Measurements from ENCODE around the gene ATAD3A.

ATAD3A gene

DNA sequence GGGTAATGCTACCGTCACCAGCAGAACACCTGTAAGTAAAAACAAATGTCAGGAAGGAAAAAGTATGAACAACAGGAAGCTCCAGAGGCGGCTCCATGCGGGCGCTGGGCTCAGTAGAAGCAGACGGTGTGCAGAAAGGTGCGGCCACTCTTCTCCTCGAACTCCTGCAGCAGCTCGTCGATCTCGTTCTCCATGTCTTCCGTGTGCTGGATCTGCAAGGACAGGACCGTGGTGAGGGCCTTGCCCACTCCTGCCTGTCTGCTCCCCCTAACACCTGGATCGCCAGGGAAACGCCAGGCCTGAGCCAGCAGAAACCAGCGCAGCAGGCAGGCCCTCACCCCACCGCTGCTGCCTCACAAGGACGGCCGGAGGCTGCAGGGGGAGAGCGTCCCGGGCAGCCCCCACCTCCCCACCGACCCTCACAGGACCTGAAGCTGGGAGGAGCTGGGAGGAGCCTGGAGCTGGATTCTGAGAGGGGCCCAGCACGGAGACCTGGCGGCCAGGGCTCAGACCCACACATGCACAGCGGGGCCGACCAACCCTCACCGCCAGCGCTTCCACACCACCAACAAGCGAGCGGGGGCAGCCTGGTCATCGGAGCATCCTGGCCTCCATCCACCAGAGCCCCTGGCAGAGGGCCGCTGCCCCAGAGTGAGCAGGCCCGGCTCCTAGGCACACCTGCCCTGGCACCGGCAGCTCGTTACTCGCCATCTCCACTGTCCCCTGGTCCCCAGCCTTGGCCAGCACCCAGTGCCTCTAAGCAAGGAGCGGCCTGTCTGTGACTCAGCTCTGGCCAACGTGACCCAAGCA is 30.2 kb downstream of the ATAD3A start:
- ATAC-seq = no peak
- TF ChIP-seq ZNF8 (CRISPR knock-in tag; IDR thresholded peaks at IDR 0.05) (no peak), SNAI2 (CRISPR knock-in tag; IDR thresholded peaks at IDR 0.05) (no peak), PPARA (CRISPR knock-in tag; IDR thresholded peaks at IDR 0.05; ENCODE audit: borderline replicate concordance) (no peak), OSR1 (CRISPR knock-in tag; IDR thresholded peaks at IDR 0.05) (no peak), ARNTL (CRISPR knock-in tag; IDR thresholded peaks at IDR 0.05; ENCODE audit: borderline replicate concordance, low read depth) (no peak), GLIS3 (CRISPR knock-in tag; IDR thresholded peaks at IDR 0.05) (no peak), ESRRG (CRISPR knock-in tag; IDR thresholded peaks at IDR 0.05) (no peak), ZFP3 (CRISPR knock-in tag; IDR thresholded peaks at IDR 0.05) (no peak), ZNF70 (CRISPR knock-in tag; IDR thresholded peaks at IDR 0.05) (no peak), ZFP30 (CRISPR knock-in tag; IDR thresholded peaks at IDR 0.05) (no peak), ISL1 (CRISPR knock-in tag; IDR thresholded peaks at IDR 0.05) (no peak), ZNF565 (CRISPR knock-in tag; conservative IDR thresholded peaks at IDR 0.05; ENCODE audit: low read depth) (no peak), TCF4 (CRISPR knock-in tag; IDR thresholded peaks at IDR 0.05; ENCODE audit: borderline replicate concordance) (no peak)
- TF ChIP-seq, protein P1, sequence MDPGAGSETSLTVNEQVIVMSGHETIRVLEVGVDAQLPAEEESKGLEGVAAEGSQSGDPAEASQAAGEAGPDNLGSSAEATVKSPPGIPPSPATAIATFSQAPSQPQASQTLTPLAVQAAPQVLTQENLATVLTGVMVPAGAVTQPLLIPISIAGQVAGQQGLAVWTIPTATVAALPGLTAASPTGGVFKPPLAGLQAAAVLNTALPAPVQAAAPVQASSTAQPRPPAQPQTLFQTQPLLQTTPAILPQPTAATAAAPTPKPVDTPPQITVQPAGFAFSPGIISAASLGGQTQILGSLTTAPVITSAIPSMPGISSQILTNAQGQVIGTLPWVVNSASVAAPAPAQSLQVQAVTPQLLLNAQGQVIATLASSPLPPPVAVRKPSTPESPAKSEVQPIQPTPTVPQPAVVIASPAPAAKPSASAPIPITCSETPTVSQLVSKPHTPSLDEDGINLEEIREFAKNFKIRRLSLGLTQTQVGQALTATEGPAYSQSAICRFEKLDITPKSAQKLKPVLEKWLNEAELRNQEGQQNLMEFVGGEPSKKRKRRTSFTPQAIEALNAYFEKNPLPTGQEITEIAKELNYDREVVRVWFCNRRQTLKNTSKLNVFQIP (CRISPR knock-in tag; IDR thresholded peaks at IDR 0.05; ENCODE audit: borderline replicate concordance, low read depth) = no peak
- TF ChIP-seq, protein P2, sequence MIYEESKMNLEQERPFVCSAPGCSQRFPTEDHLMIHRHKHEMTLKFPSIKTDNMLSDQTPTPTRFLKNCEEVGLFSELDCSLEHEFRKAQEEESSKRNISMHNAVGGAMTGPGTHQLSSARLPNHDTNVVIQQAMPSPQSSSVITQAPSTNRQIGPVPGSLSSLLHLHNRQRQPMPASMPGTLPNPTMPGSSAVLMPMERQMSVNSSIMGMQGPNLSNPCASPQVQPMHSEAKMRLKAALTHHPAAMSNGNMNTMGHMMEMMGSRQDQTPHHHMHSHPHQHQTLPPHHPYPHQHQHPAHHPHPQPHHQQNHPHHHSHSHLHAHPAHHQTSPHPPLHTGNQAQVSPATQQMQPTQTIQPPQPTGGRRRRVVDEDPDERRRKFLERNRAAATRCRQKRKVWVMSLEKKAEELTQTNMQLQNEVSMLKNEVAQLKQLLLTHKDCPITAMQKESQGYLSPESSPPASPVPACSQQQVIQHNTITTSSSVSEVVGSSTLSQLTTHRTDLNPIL (CRISPR knock-in tag; IDR thresholded peaks at IDR 0.05; ENCODE audit: low read depth) = no peak
- TF ChIP-seq, protein P3, sequence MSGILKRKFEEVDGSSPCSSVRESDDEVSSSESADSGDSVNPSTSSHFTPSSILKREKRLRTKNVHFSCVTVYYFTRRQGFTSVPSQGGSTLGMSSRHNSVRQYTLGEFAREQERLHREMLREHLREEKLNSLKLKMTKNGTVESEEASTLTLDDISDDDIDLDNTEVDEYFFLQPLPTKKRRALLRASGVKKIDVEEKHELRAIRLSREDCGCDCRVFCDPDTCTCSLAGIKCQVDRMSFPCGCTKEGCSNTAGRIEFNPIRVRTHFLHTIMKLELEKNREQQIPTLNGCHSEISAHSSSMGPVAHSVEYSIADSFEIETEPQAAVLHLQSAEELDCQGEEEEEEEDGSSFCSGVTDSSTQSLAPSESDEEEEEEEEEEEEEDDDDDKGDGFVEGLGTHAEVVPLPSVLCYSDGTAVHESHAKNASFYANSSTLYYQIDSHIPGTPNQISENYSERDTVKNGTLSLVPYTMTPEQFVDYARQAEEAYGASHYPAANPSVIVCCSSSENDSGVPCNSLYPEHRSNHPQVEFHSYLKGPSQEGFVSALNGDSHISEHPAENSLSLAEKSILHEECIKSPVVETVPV (CRISPR knock-in tag; IDR thresholded peaks at IDR 0.05) = no peak
- TF ChIP-seq, protein P4, sequence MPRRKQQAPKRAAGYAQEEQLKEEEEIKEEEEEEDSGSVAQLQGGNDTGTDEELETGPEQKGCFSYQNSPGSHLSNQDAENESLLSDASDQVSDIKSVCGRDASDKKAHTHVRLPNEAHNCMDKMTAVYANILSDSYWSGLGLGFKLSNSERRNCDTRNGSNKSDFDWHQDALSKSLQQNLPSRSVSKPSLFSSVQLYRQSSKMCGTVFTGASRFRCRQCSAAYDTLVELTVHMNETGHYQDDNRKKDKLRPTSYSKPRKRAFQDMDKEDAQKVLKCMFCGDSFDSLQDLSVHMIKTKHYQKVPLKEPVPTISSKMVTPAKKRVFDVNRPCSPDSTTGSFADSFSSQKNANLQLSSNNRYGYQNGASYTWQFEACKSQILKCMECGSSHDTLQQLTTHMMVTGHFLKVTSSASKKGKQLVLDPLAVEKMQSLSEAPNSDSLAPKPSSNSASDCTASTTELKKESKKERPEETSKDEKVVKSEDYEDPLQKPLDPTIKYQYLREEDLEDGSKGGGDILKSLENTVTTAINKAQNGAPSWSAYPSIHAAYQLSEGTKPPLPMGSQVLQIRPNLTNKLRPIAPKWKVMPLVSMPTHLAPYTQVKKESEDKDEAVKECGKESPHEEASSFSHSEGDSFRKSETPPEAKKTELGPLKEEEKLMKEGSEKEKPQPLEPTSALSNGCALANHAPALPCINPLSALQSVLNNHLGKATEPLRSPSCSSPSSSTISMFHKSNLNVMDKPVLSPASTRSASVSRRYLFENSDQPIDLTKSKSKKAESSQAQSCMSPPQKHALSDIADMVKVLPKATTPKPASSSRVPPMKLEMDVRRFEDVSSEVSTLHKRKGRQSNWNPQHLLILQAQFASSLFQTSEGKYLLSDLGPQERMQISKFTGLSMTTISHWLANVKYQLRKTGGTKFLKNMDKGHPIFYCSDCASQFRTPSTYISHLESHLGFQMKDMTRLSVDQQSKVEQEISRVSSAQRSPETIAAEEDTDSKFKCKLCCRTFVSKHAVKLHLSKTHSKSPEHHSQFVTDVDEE (CRISPR knock-in tag; IDR thresholded peaks at IDR 0.05) = no peak
- TF ChIP-seq, protein P5, sequence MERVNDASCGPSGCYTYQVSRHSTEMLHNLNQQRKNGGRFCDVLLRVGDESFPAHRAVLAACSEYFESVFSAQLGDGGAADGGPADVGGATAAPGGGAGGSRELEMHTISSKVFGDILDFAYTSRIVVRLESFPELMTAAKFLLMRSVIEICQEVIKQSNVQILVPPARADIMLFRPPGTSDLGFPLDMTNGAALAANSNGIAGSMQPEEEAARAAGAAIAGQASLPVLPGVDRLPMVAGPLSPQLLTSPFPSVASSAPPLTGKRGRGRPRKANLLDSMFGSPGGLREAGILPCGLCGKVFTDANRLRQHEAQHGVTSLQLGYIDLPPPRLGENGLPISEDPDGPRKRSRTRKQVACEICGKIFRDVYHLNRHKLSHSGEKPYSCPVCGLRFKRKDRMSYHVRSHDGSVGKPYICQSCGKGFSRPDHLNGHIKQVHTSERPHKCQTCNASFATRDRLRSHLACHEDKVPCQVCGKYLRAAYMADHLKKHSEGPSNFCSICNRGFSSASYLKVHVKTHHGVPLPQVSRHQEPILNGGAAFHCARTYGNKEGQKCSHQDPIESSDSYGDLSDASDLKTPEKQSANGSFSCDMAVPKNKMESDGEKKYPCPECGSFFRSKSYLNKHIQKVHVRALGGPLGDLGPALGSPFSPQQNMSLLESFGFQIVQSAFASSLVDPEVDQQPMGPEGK (CRISPR knock-in tag; IDR thresholded peaks at IDR 0.05; ENCODE audit: borderline replicate concordance) = no peak

DNA sequence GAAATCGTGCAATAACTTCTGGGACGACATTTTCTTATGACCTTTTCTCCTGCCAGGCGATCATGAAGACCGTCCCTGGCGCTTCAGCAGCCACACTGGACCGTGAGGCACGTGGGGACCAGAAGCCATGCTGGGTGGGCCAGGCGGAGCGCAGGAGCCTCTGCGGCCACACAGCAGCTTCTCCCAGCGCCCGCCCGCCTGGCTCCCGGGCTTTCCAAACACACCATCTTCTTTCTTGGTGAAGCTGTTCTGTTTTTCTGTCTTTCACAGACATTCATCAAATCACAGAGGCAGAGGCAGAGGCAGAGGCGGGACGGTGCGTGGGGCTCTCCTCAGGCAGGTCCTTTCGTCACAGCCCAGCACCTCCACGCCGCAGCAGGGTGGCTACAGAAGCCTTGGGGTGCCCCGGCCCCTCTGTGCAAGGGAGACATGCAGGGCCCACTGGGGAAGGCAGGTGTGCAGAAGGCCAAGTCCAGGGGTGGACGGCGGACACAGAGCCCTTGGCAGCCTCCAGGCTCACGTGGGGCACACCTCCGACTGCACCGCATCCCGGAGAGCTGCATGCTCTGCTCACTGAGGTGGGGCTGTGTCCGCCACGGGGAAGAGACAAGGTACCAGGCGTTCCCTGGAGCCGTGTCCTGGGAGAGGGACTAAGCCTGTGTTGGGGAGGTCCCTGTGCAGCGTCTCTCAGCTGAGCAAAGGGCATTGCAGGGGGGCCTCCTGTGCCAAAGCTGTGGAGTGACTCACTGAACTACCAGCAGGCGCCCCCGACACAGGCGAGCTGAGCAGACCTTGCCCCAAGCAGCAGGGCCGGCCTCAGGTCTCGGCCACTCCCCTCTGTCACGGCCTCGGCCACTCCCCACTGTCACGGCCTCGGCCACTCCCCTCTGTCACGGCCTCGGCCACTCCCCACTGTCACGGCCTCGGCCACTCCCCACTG is 31.1 kb downstream of the ATAD3A start:
- TF ChIP-seq ZNF70 (CRISPR knock-in tag; IDR thresholded peaks at IDR 0.05) = no peak
- TF ChIP-seq GLIS3 (CRISPR knock-in tag; IDR thresholded peaks at IDR 0.05) = no peak
- no peak for TF ChIP-seq ZC3H10 (CRISPR knock-in tag; IDR thresholded peaks at IDR 0.05)
- no peak for TF ChIP-seq ESRRG (CRISPR knock-in tag; IDR thresholded peaks at IDR 0.05)
- no peak for TF ChIP-seq BACH2 (CRISPR knock-in tag; IDR thresholded peaks at IDR 0.05; ENCODE audit: borderline replicate concordance)
- no peak for TF ChIP-seq ZNF565 (CRISPR knock-in tag; conservative IDR thresholded peaks at IDR 0.05; ENCODE audit: low read depth)
- TF ChIP-seq TCF4 (CRISPR knock-in tag; IDR thresholded peaks at IDR 0.05; ENCODE audit: borderline replicate concordance) = no peak
- no peak for TF ChIP-seq RARB (CRISPR knock-in tag; IDR thresholded peaks at IDR 0.05)
- TF ChIP-seq ARNTL (CRISPR knock-in tag; IDR thresholded peaks at IDR 0.05; ENCODE audit: borderline replicate concordance, low read depth) = no peak
- no peak for TF ChIP-seq CSDC2 (CRISPR knock-in tag; IDR thresholded peaks at IDR 0.05)
- no peak for TF ChIP-seq ISL1 (CRISPR knock-in tag; IDR thresholded peaks at IDR 0.05)
- no peak for ATAC-seq
